Type B pancreatic cell (in vitro differentiated cells): ENCODE results near the gene NUP58. TPM values are rescaled to one million over a fixed set of nuclear protein-coding genes. Genes with fewer than 3 reads are reported as not detected.
"Not testable (repeated sequence)": the region's sequence is repeated elsewhere in the genome, so short reads cannot be mapped to it uniquely, and the experiment has no call there.

Experiments
- DNase-seq: peaks from one replicate; pipeline ENCODE4 v3.0.0; 2021; ENCODE audit warnings: mixed read lengths; ENCODE audit not compliant: unreplicated experiment; ENCODE audit errors: extremely low spot score
- H3K27ac Mint-ChIP-seq: 2 replicates; pipeline ENCODE4 v1.8.0; 2021; ENCODE audit warnings: mild to moderate bottlenecking, mixed read lengths
- H3K27me3 Mint-ChIP-seq: 2 replicates; pipeline ENCODE4 v1.8.0; 2021; ENCODE audit warnings: mixed read lengths
- H3K36me3 Mint-ChIP-seq: 2 replicates; pipeline ENCODE4 v1.8.0; 2021; ENCODE audit warnings: mixed read lengths
- H3K4me1 Mint-ChIP-seq: one replicate; pipeline ENCODE4 v1.8.0; 2021; ENCODE audit warnings: mixed read lengths; ENCODE audit not compliant: unreplicated experiment
- H3K4me3 Mint-ChIP-seq: 2 replicates; pipeline ENCODE4 v1.8.0; 2021; ENCODE audit warnings: mild to moderate bottlenecking, mixed read lengths
- H3K9me3 Mint-ChIP-seq: 2 replicates; pipeline ENCODE4 v1.8.0; 2021; ENCODE audit warnings: mixed read lengths
- total RNA-seq: library from RNA; stranded (reverse); gene quantifications from 2 replicates; pipeline ENCODE4 v1.2.1, GENCODE V29; 2021; ENCODE audit warnings: low replicate concordance
- TF ChIP-seq, protein P1 (sequence below): fragments of 200-600 bp; sonication (generic); conservative IDR thresholded peaks from 2 replicates; pipeline ENCODE4 v1.5.0; 2021; ENCODE audit warnings: antibody characterized with exemption, mild to moderate bottlenecking

Gene NUP58
- total RNA-seq, 1 donor from 2014 or later, result 56.2 TPM

DNA sequence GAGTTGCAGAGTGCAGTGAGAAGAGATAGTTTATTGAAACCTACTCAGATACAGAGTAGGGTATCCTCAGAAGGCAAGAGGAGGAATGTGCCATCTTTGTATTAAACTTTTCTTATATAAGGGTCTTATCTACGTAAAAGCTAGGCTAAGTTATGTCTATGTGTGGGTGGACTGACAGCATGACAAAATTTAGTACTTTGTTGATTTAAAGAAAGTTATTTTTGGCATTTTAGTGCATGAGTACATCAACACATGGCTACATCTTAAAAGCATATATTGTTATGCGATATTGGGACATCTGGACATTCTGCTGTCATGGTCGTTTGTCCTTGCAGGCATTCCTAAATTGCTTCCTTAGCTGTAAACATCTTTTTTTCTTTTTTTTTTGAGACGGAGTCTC lies 51.4 kb downstream of the NUP58 start:
- no peaks in the 10 kb centered on the region for H3K4me1 Mint-ChIP-seq
- H3K36me3 Mint-ChIP-seq, result no peaks in the 10 kb centered on the region
- DNase-seq, result no peak
- H3K27ac Mint-ChIP-seq, result no peak overlapping the region
- no peaks in the 10 kb centered on the region for H3K9me3 Mint-ChIP-seq
- peaks cover 8% of the 10 kb centered on the region for H3K27me3 Mint-ChIP-seq
- H3K4me3 Mint-ChIP-seq, result no peak overlapping the region
- TF ChIP-seq, protein P1, sequence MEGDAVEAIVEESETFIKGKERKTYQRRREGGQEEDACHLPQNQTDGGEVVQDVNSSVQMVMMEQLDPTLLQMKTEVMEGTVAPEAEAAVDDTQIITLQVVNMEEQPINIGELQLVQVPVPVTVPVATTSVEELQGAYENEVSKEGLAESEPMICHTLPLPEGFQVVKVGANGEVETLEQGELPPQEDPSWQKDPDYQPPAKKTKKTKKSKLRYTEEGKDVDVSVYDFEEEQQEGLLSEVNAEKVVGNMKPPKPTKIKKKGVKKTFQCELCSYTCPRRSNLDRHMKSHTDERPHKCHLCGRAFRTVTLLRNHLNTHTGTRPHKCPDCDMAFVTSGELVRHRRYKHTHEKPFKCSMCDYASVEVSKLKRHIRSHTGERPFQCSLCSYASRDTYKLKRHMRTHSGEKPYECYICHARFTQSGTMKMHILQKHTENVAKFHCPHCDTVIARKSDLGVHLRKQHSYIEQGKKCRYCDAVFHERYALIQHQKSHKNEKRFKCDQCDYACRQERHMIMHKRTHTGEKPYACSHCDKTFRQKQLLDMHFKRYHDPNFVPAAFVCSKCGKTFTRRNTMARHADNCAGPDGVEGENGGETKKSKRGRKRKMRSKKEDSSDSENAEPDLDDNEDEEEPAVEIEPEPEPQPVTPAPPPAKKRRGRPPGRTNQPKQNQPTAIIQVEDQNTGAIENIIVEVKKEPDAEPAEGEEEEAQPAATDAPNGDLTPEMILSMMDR, result no peak

GRCh38 chr13:25353344-25353743 lies 51.9 kb downstream of the NUP58 start:
- H3K27ac Mint-ChIP-seq, result no peak overlapping the region
- no peaks in the 10 kb centered on the region for H3K36me3 Mint-ChIP-seq
- TF ChIP-seq, protein P1, result no peak
- no peaks in the 10 kb centered on the region for H3K9me3 Mint-ChIP-seq
- H3K27me3 Mint-ChIP-seq, result peaks cover 8% of the 10 kb centered on the region
- H3K4me1 Mint-ChIP-seq, result no peaks in the 10 kb centered on the region
- no peak overlapping the region for H3K4me3 Mint-ChIP-seq
- DNase-seq, result no peak

GRCh38 chr13:25354377-25354776 lies 53.0 kb downstream of the NUP58 start:
- no peak for DNase-seq
- Mint-ChIP-seq H3K4me1 (no peaks in the 10 kb centered on the region), H3K4me3 (no peak overlapping the region), H3K27me3 (peaks cover 8% of the 10 kb centered on the region), H3K9me3 (no peaks in the 10 kb centered on the region), H3K27ac (no peak overlapping the region), H3K36me3 (no peaks in the 10 kb centered on the region)
- TF ChIP-seq, protein P1, result no peak

DNA sequence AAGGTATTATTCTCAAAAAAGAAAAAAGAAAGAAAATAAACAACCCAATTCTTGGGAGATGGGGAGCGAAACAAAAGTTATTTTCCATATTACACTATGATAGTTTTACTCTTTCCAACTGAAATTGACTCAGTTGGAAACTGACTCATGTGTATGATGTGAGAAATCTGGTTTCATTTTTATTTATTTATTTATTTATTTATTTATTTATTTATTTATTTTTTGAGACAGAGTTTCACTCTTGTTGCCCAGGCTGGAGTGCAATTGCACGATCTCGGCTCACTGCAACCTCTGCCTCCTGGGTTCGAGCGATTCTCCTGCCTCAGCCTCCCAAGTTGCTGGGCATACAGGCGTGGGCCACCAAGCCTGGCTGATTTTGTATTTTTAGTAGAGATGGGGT lies 59.0 kb downstream of the NUP58 start:
- not testable (repeated sequence) for H3K4me3 Mint-ChIP-seq, H3K36me3 Mint-ChIP-seq, H3K9me3 Mint-ChIP-seq, H3K27ac Mint-ChIP-seq, H3K27me3 Mint-ChIP-seq, H3K4me1 Mint-ChIP-seq, DNase-seq

DNA sequence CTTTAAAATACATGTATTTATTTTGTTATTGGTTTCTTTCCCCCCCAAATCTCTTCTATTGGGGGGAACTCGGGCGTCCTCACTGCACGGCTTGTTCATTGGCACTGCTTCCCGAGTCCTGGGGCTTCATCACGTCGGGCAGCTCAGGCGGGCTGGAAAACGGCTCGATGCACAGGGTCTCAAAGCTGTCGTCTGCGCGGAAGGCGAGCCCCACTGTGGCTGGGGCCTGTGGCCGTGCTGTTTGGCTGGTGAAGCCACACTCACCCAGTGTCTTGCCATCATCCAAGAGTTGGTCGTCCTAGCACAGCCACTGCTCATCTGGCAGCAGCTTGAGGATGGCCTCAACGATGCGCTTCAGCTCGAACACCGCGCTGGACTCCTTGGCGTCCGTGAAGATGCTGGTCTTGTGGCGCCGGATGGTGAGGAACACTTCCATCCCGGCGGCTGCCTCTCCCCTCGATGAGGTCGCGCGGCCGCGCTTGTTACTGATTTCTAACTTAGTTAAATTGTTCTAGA lies 64.4 kb downstream of the NUP58 start:
- TF ChIP-seq, protein P1, result no peak
- no peaks in the 10 kb centered on the region for H3K9me3 Mint-ChIP-seq
- H3K27me3 Mint-ChIP-seq, result peaks cover 35% of the 10 kb centered on the region
- no peak overlapping the region for H3K4me3 Mint-ChIP-seq
- no peak for DNase-seq
- H3K4me1 Mint-ChIP-seq, result no peaks in the 10 kb centered on the region
- H3K27ac Mint-ChIP-seq, result no peak overlapping the region
- no peaks in the 10 kb centered on the region for H3K36me3 Mint-ChIP-seq

DNA sequence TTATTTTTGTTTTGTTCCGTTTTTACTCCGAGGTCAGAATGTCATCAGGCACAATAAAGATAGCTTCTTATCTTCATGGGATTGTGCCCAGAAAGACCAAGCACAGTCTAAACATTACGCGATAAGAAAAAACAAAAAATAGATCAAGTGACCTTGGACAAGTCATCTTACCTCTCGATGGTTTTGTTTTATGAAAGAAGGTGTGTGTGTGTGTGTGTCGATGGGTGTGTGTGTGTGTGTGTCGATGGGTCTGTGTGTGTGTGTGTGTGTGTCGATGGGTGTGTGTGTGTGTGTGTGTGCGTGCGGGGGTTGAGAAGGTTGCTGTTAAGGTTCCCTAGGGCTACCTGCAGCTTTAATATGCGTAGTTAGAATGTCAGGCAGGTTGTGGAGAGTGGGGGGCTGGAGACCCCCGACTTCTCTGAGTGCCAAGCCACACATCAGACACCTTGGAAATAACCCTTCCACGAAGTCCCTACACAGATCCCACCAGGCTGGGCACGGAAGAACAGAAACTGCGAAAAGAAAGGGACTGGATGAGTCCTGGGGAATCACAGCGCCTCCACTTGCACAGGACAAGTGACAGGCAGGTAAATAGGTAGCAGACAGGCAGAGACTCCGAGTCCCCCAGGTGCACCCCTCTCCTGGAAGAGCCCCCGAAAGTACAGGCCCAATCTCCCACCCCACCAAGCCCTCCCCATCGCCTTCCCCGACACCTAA lies 69.9 kb downstream of the NUP58 start:
- Mint-ChIP-seq H3K9me3 (no peaks in the 10 kb centered on the region), H3K27me3 (peaks cover 82% of the 10 kb centered on the region), H3K4me3 (peak overlapping the region; percentile 92), H3K27ac (peak overlapping the region; percentile 82), H3K4me1 (peaks cover 8% of the 10 kb centered on the region), H3K36me3 (no peaks in the 10 kb centered on the region)
- no peak for DNase-seq
- TF ChIP-seq, protein P1, result no peak
